WTC11 (cell line): Measurements from ENCODE around the gene LTBP1. TPM values are rescaled to one million over a fixed set of nuclear protein-coding genes. Genes with fewer than 3 reads are reported as not detected.

Experiments used
- ATAC-seq: fragments of 200-7000 bp; cut with Tn5 transposase; 2 replicates; pipeline ENCODE4 v1.10.0; 2021; ENCODE audit warnings: mild to moderate bottlenecking, moderate library complexity
- CTCF ChIA-PET: fragments of 300-600 bp; sonication (Branson Sonifier 250); formaldehyde crosslinking; loops from one replicate; lab custom pipeline; 2021; ENCODE audit warnings: antibody characterized with exemption; lab: Charles Lee
- POLR2A ChIA-PET: fragments of 350-600 bp; sonication (Branson Sonifier 250); formaldehyde crosslinking; loops from one replicate; lab custom pipeline; 2021; ENCODE audit warnings: antibody characterized with exemption; lab: Charles Lee
- DNase-seq: peaks from one replicate; pipeline ENCODE4 v3.0.0; 2021; ENCODE audit warnings: low spot score
- H3K27ac Mint-ChIP-seq: 2 replicates; pipeline ENCODE4 v1.8.0; 2021; ENCODE audit warnings: mixed read lengths
- H3K27me3 Mint-ChIP-seq: 2 replicates; pipeline ENCODE4 v1.8.0; 2021; ENCODE audit warnings: low read depth, mild to moderate bottlenecking, moderate library complexity, mixed read lengths
- H3K36me3 Mint-ChIP-seq: 2 replicates; pipeline ENCODE4 v1.8.0; 2021; ENCODE audit warnings: mixed read lengths
- H3K4me1 Mint-ChIP-seq: 2 replicates; pipeline ENCODE4 v1.8.0; 2022; ENCODE audit warnings: mixed read lengths
- H3K4me3 Mint-ChIP-seq: 2 replicates; pipeline ENCODE4 v1.8.0; 2021; ENCODE audit warnings: mild to moderate bottlenecking, moderate library complexity, mixed read lengths
- H3K9me3 Mint-ChIP-seq: 2 replicates; pipeline ENCODE4 v1.8.0; 2021; ENCODE audit warnings: mixed read lengths
- ATF1 ChIP-seq: sonication (generic); formaldehyde crosslinking; IDR thresholded peaks from 2 replicates; pipeline ENCODE4 v1.8.1; 2023; ENCODE audit warnings: mild to moderate bottlenecking, moderate library complexity, missing genetic modification reagents
- CBFB ChIP-seq: sonication (generic); formaldehyde crosslinking; IDR thresholded peaks from 2 replicates; pipeline ENCODE4 v1.8.1; 2022; ENCODE audit warnings: mild to moderate bottlenecking, low read depth, missing genetic modification reagents
- CREM ChIP-seq: sonication (generic); formaldehyde crosslinking; IDR thresholded peaks from 2 replicates; pipeline ENCODE4 v1.8.1; 2022; ENCODE audit warnings: mild to moderate bottlenecking, missing genetic modification reagents, moderate library complexity
- ELF4 ChIP-seq: sonication (generic); formaldehyde crosslinking; IDR thresholded peaks from 2 replicates; pipeline ENCODE4 v1.8.1; 2022; ENCODE audit warnings: low read depth, mild to moderate bottlenecking, moderate library complexity, missing genetic modification reagents
- ETV6 ChIP-seq: sonication (generic); formaldehyde crosslinking; IDR thresholded peaks from 2 replicates; pipeline ENCODE4 v1.8.1; 2022; ENCODE audit warnings: mild to moderate bottlenecking, missing genetic modification reagents
- GTF2I ChIP-seq: fragments of 250-450 bp; sonication (Bioruptor Pico); conservative IDR thresholded peaks from 2 replicates; pipeline ENCODE4 v1.4.0; 2021; ENCODE audit warnings: mild to moderate bottlenecking
- IRF2 ChIP-seq: sonication (generic); formaldehyde crosslinking; IDR thresholded peaks from 2 replicates; pipeline ENCODE4 v1.8.0; 2022; ENCODE audit warnings: low read depth, missing genetic modification reagents, borderline replicate concordance
- KAT7 ChIP-seq: sonication (generic); formaldehyde crosslinking; IDR thresholded peaks from 2 replicates; pipeline ENCODE4 v1.8.1; 2023; ENCODE audit warnings: missing genetic modification reagents, mild to moderate bottlenecking, borderline replicate concordance
- MAX ChIP-seq: sonication (generic); formaldehyde crosslinking; IDR thresholded peaks from 2 replicates; pipeline ENCODE4 v1.8.0; 2022; ENCODE audit warnings: mild to moderate bottlenecking, missing genetic modification reagents
- MXD4 ChIP-seq: fragments of 250-450 bp; sonication (Bioruptor Pico); IDR thresholded peaks from 2 replicates; pipeline ENCODE4 v1.8.0; 2021; ENCODE audit warnings: mild to moderate bottlenecking, moderate library complexity, borderline replicate concordance
- NR1H2 ChIP-seq: sonication (generic); formaldehyde crosslinking; IDR thresholded peaks from 2 replicates; pipeline ENCODE4 v1.9.0; 2021; ENCODE audit warnings: mild to moderate bottlenecking, moderate library complexity, missing genetic modification reagents
- OVOL2 ChIP-seq: fragments of 250-450 bp; sonication (Bioruptor Pico); IDR thresholded peaks from 2 replicates; pipeline ENCODE4 v1.9.0; 2021; ENCODE audit warnings: mild to moderate bottlenecking, borderline replicate concordance
- RORB ChIP-seq: fragments of 250-450 bp; sonication (Bioruptor Pico); IDR thresholded peaks from 2 replicates; pipeline ENCODE4 v1.9.0; 2021; ENCODE audit warnings: mild to moderate bottlenecking
- SMAD4 ChIP-seq: sonication (generic); formaldehyde crosslinking; IDR thresholded peaks from 2 replicates; pipeline ENCODE4 v1.8.0; 2022; ENCODE audit warnings: mild to moderate bottlenecking, missing genetic modification reagents
- SOX15 ChIP-seq: fragments of 250-450 bp; sonication (Bioruptor Pico); IDR thresholded peaks from 2 replicates; pipeline ENCODE4 v1.9.0; 2021; ENCODE audit warnings: mild to moderate bottlenecking
- TCF7 ChIP-seq: sonication (generic); formaldehyde crosslinking; IDR thresholded peaks from 2 replicates; pipeline ENCODE4 v1.8.0; 2022; ENCODE audit warnings: mild to moderate bottlenecking, low read depth, missing genetic modification reagents, moderate library complexity
- TEAD4 ChIP-seq: sonication (generic); formaldehyde crosslinking; IDR thresholded peaks from 2 replicates; pipeline ENCODE4 v1.8.0; 2022; ENCODE audit warnings: mild to moderate bottlenecking, missing genetic modification reagents
- TP53 ChIP-seq: sonication (generic); formaldehyde crosslinking; IDR thresholded peaks from 2 replicates; pipeline ENCODE4 v1.8.1; 2023; ENCODE audit warnings: mild to moderate bottlenecking, missing genetic modification reagents
- ZNF121 ChIP-seq: sonication (generic); formaldehyde crosslinking; IDR thresholded peaks from 2 replicates; pipeline ENCODE4 v1.8.0; 2023; ENCODE audit warnings: missing genetic modification reagents
- ZNF219 ChIP-seq: sonication (generic); formaldehyde crosslinking; IDR thresholded peaks from 2 replicates; pipeline ENCODE4 v1.8.0; 2023; ENCODE audit warnings: missing genetic modification reagents, mild to moderate bottlenecking, borderline replicate concordance
- total RNA-seq: library from RNA; stranded (reverse); gene quantifications from 3 replicates; pipeline ENCODE4 v1.2.3, GENCODE V29; 2021
- TF ChIP-seq, protein P1 (sequence below): fragments of 250-450 bp; sonication (Bioruptor Pico); IDR thresholded peaks from 2 replicates; pipeline ENCODE4 v1.9.0; 2021; ENCODE audit warnings: mild to moderate bottlenecking
- TF ChIP-seq, protein P2 (sequence below): sonication (generic); formaldehyde crosslinking; IDR thresholded peaks from 2 replicates; pipeline ENCODE4 v1.8.0; 2023; ENCODE audit warnings: mild to moderate bottlenecking, missing genetic modification reagents
- TF ChIP-seq, protein P3 (sequence below): fragments of 250-450 bp; sonication (Bioruptor Pico); conservative IDR thresholded peaks from 2 replicates; pipeline ENCODE4 v1.9.0; 2021; ENCODE audit warnings: mild to moderate bottlenecking
- TF ChIP-seq, protein P4 (sequence below): fragments of 250-450 bp; sonication (Bioruptor Pico); IDR thresholded peaks from 2 replicates; pipeline ENCODE4 v1.9.0; 2021; ENCODE audit warnings: mild to moderate bottlenecking
- TF ChIP-seq, protein P5 (sequence below): sonication (generic); formaldehyde crosslinking; IDR thresholded peaks from 2 replicates; pipeline ENCODE4 v1.8.1; 2023; ENCODE audit warnings: mild to moderate bottlenecking, missing genetic modification reagents
- TF ChIP-seq, protein P6 (sequence below): fragments of 200-600 bp; IDR thresholded peaks from 2 replicates; pipeline ENCODE4 v1.8.0; 2022; ENCODE audit warnings: antibody characterized with exemption

Gene LTBP1
- total RNA-seq, 1 experiment from 2014 or later = 33.6 TPM

- Mint-ChIP-seq H3K27me3 (no peaks in the 10 kb centered on the region), H3K9me3 (no peaks in the 10 kb centered on the region), H3K4me1 (no peaks in the 10 kb centered on the region), H3K4me3 (no peak overlapping the region), H3K36me3 (no peaks in the 10 kb centered on the region), H3K27ac (no peak overlapping the region)
- CTCF ChIA-PET = no interaction called here
- ATAC-seq = no peak
- TF ChIP-seq OVOL2 (CRISPR knock-in tag) (no peak), GTF2I (CRISPR knock-in tag) (no peak), CBFB (CRISPR knock-in tag) (no peak), TP53 (CRISPR knock-in tag) (no peak), ELF4 (CRISPR knock-in tag) (no peak), MAX (CRISPR knock-in tag) (no peak), ATF1 (CRISPR knock-in tag) (no peak), ETV6 (no peak), ZNF121 (CRISPR knock-in tag) (no peak), SOX15 (CRISPR knock-in tag) (no peak), NR1H2 (CRISPR knock-in tag) (no peak), KAT7 (CRISPR knock-in tag) (no peak)
- TF ChIP-seq, protein P1, sequence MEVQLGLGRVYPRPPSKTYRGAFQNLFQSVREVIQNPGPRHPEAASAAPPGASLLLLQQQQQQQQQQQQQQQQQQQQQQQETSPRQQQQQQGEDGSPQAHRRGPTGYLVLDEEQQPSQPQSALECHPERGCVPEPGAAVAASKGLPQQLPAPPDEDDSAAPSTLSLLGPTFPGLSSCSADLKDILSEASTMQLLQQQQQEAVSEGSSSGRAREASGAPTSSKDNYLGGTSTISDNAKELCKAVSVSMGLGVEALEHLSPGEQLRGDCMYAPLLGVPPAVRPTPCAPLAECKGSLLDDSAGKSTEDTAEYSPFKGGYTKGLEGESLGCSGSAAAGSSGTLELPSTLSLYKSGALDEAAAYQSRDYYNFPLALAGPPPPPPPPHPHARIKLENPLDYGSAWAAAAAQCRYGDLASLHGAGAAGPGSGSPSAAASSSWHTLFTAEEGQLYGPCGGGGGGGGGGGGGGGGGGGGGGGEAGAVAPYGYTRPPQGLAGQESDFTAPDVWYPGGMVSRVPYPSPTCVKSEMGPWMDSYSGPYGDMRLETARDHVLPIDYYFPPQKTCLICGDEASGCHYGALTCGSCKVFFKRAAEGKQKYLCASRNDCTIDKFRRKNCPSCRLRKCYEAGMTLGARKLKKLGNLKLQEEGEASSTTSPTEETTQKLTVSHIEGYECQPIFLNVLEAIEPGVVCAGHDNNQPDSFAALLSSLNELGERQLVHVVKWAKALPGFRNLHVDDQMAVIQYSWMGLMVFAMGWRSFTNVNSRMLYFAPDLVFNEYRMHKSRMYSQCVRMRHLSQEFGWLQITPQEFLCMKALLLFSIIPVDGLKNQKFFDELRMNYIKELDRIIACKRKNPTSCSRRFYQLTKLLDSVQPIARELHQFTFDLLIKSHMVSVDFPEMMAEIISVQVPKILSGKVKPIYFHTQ (CRISPR knock-in tag) = no peak
- TF ChIP-seq, protein P2, sequence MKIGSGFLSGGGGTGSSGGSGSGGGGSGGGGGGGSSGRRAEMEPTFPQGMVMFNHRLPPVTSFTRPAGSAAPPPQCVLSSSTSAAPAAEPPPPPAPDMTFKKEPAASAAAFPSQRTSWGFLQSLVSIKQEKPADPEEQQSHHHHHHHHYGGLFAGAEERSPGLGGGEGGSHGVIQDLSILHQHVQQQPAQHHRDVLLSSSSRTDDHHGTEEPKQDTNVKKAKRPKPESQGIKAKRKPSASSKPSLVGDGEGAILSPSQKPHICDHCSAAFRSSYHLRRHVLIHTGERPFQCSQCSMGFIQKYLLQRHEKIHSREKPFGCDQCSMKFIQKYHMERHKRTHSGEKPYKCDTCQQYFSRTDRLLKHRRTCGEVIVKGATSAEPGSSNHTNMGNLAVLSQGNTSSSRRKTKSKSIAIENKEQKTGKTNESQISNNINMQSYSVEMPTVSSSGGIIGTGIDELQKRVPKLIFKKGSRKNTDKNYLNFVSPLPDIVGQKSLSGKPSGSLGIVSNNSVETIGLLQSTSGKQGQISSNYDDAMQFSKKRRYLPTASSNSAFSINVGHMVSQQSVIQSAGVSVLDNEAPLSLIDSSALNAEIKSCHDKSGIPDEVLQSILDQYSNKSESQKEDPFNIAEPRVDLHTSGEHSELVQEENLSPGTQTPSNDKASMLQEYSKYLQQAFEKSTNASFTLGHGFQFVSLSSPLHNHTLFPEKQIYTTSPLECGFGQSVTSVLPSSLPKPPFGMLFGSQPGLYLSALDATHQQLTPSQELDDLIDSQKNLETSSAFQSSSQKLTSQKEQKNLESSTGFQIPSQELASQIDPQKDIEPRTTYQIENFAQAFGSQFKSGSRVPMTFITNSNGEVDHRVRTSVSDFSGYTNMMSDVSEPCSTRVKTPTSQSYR (CRISPR knock-in tag) = no peak
- POLR2A ChIA-PET = interaction anchor here (0.7 kb wide), 1 partner anchor 104 kb away, joined by 3 read pairs; no protein-coding TSS in a partner anchor
- DNase-seq = no peak
Measured at GRCh38 chr2:33340280-33340679, 393.5 kb downstream of the LTBP1 start.

DNA sequence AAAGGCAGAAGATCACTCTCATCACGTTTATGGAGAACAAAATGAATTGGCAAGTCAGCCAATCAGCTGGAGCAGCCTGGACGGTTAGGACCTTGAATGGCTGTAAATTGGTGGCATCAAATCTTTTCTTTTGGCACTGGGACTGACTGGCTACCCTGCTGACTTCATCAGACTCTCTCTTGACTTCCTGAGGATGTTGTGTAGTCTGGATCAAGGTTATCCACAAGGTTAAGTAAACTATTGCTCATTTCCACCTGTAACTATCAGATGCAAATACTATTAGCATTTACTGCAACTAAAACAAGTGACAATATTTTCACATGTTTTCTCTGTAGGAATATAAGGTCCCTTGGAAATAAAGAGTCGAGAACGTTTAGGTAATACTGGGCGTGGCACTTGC is 395.4 kb downstream of the LTBP1 start:
- ChIA-PET CTCF (no interaction called here), POLR2A (no interaction called here)
- Mint-ChIP-seq H3K27me3 (no peaks in the 10 kb centered on the region), H3K4me1 (no peaks in the 10 kb centered on the region), H3K4me3 (no peak overlapping the region), H3K36me3 (no peaks in the 10 kb centered on the region), H3K27ac (no peak overlapping the region), H3K9me3 (no peaks in the 10 kb centered on the region)
- ATAC-seq (no peak), DNase-seq (no peak)
- no peak for TF ChIP-seq ATF1 (CRISPR knock-in tag)
- no peak for TF ChIP-seq GTF2I (CRISPR knock-in tag)
- no peak for TF ChIP-seq IRF2 (CRISPR knock-in tag)
- no peak for TF ChIP-seq SMAD4
- TF ChIP-seq TEAD4 (CRISPR knock-in tag) = no peak
- TF ChIP-seq TCF7 (CRISPR knock-in tag) = no peak
- TF ChIP-seq, protein P3, sequence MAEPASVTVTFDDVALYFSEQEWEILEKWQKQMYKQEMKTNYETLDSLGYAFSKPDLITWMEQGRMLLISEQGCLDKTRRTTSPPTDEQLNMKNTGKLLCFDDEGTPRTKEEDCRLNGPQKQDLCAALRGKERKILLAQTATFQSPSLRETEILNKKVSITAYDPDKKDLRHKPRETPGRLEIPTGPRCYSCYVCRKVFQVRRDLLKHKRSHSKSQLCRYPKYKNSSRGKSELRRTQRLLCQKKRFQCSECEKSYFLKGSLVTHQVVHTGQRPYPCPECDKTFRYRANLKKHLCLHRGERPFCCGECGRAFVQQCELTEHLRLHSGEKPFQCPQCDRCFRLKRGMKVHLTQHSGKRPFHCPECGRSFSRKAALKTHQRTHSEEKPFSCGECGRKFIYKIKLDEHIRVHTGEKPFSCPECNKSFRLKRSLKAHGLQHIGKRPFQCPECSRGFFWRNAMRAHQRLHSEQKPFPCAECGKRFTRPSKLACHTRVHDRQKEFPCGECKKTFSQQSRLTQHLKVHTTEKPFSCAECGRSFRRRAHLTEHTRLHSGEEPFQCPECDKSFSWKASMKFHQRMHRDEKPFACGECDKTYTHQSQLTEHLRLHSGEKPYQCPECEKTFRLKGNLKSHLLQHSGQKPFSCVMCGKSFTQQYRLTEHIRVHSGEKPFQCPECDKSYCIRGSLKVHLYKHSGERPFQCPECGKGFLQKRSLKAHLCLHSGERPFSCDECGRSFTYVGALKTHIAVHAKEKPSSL (CRISPR knock-in tag) = no peak
- no peak for TF ChIP-seq RORB (CRISPR knock-in tag)
- no peak for TF ChIP-seq ZNF219 (CRISPR knock-in tag)
- TF ChIP-seq CREM (CRISPR knock-in tag) = no peak
- TF ChIP-seq, protein P4, sequence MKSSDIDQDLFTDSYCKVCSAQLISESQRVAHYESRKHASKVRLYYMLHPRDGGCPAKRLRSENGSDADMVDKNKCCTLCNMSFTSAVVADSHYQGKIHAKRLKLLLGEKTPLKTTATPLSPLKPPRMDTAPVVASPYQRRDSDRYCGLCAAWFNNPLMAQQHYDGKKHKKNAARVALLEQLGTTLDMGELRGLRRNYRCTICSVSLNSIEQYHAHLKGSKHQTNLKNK = no peak
- TF ChIP-seq MXD4 = no peak
- TF ChIP-seq, protein P5, sequence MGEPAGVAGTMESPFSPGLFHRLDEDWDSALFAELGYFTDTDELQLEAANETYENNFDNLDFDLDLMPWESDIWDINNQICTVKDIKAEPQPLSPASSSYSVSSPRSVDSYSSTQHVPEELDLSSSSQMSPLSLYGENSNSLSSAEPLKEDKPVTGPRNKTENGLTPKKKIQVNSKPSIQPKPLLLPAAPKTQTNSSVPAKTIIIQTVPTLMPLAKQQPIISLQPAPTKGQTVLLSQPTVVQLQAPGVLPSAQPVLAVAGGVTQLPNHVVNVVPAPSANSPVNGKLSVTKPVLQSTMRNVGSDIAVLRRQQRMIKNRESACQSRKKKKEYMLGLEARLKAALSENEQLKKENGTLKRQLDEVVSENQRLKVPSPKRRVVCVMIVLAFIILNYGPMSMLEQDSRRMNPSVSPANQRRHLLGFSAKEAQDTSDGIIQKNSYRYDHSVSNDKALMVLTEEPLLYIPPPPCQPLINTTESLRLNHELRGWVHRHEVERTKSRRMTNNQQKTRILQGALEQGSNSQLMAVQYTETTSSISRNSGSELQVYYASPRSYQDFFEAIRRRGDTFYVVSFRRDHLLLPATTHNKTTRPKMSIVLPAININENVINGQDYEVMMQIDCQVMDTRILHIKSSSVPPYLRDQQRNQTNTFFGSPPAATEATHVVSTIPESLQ (CRISPR knock-in tag) = no peak
- TF ChIP-seq, protein P6, sequence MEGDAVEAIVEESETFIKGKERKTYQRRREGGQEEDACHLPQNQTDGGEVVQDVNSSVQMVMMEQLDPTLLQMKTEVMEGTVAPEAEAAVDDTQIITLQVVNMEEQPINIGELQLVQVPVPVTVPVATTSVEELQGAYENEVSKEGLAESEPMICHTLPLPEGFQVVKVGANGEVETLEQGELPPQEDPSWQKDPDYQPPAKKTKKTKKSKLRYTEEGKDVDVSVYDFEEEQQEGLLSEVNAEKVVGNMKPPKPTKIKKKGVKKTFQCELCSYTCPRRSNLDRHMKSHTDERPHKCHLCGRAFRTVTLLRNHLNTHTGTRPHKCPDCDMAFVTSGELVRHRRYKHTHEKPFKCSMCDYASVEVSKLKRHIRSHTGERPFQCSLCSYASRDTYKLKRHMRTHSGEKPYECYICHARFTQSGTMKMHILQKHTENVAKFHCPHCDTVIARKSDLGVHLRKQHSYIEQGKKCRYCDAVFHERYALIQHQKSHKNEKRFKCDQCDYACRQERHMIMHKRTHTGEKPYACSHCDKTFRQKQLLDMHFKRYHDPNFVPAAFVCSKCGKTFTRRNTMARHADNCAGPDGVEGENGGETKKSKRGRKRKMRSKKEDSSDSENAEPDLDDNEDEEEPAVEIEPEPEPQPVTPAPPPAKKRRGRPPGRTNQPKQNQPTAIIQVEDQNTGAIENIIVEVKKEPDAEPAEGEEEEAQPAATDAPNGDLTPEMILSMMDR = no peak
